ENCODE data around the gene ANKRD39.
"Not testable (repeated sequence)": the region's sequence is repeated elsewhere in the genome, so short reads cannot be mapped to it uniquely, and the experiment has no call there.

Gene ANKRD39

GRCh38 chr2:96857667-96858372 lies at the start of gene ANKRD39:
ANKRD39 (minus strand) TSS chr2:96858016; CDS start chr2:96857987, 29 bp downstream.
- DNase-seq (ENCODE audit: low spot score) = peak; percentile 98

GRCh38 chr2:96906729-96907114 lies 48.9 kb upstream of the ANKRD39 start:
- no peak for DNase-seq (ENCODE audit: low spot score)

DNA sequence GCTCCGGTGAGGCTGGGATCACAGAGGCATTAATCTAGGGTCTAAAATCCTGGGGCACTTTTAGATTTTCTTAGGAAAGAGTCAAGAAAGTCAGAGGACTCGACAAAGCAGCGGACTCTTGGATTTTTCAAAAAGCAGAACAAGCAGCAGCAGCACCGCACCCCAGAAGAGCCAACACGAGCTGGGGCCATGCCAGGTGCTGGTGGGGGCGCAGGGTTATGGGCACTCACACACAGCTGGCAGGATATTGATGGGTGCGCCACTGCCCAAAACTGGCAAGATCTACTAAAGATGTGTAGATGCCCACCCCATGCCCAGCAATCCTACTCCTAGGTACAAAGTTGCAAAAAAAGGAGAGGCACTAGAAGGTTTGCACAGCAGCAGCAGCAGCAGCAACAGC lies 46.0 kb upstream of the ANKRD39 start:
- no peak for DNase-seq (ENCODE audit: low spot score)

GRCh38 chr2:96903318-96903717 lies 45.5 kb upstream of the ANKRD39 start:
- no peak for DNase-seq (ENCODE audit: low spot score)

DNA sequence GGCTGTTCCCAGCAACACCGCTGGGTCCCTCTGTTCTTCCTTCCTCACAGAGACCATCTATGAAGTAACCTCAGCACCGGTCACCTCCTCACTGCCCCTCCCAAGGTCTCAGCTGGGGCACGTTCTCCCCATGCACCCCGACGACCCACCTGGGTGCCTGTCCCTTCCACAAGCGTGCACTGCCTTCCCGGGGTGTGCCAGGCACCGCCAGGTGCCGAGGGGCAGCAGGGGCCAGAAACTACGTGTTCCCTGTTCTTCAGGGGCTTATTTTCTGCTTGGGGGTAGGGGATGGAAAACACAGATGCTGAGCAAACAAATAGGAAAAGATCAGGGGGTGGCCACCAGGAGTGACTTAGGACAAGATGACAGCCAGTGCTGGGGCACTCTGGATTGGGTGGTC lies 42.4 kb upstream of the ANKRD39 start:
- DNase-seq (ENCODE audit: low spot score) = no peak

DNA sequence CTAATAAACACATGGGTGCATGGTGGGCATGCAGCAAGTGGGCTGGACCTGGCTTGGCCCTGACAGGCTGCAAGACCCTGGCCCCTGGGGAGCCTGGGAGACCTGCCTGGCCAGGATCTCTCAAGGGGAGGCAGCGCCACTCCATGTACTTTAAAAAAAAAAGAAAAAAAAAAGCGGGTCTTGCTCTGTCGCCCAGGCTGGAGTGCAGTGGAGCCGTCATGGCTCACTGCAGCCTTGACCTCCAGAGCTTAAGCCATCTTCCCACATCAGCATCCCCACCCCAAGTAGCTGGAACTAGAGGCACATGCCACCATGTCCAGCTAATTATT lies 41.6 kb upstream of the ANKRD39 start:
- DNase-seq (ENCODE audit: low spot score) = no peak

GRCh38 chr2:96898641-96899412 lies 41.0 kb upstream of the ANKRD39 start:
- DNase-seq (ENCODE audit: low spot score) = no peak

DNA sequence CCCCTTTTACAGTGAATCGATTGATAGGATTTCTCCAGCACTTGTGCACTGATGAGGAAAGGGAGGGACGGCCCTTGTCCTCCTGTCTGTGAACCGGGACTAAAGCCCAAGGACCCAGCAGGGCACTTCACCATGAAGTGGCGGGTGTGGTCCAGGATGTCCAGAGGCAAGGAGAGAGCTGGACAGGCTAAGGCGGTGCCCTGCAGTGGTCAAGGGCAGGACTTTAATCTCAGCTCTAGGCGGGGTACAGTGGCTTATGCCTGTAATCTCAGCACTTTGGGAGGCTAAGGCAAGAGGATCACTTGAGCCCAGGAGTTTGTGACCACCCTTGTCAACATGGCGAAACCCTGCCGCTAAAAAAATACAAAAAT lies 40.3 kb upstream of the ANKRD39 start:
- DNase-seq (ENCODE audit: low spot score) = no peak

GRCh38 chr2:96897491-96898134 lies 39.8 kb upstream of the ANKRD39 start:
- DNase-seq (ENCODE audit: low spot score) = no peak

- DNase-seq (ENCODE audit: low spot score) = peak; percentile 77
Measured at GRCh38 chr2:96895746-96896651, 38.2 kb upstream of the ANKRD39 start.

- DNase-seq (ENCODE audit: low spot score) = no peak
Measured at GRCh38 chr2:96895032-96895745, 37.4 kb upstream of the ANKRD39 start.

DNA sequence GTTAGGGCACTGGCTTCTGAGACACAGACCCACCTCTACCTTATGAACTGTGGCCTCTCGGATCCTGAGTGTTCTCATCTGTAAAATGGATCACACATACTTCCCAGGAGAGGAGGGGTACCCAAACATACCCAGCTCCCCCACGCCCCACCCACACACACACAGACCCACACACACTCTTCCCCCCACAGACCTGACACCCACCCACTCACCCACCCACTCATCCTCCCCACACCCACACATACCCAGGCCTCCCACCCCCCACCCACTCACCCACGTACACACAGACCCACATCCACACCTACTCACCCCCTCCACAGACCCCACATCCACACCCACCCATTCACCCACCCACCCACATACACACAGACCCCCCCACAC lies 36.3 kb upstream of the ANKRD39 start:
- DNase-seq (ENCODE audit: low spot score) = no peak

DNA sequence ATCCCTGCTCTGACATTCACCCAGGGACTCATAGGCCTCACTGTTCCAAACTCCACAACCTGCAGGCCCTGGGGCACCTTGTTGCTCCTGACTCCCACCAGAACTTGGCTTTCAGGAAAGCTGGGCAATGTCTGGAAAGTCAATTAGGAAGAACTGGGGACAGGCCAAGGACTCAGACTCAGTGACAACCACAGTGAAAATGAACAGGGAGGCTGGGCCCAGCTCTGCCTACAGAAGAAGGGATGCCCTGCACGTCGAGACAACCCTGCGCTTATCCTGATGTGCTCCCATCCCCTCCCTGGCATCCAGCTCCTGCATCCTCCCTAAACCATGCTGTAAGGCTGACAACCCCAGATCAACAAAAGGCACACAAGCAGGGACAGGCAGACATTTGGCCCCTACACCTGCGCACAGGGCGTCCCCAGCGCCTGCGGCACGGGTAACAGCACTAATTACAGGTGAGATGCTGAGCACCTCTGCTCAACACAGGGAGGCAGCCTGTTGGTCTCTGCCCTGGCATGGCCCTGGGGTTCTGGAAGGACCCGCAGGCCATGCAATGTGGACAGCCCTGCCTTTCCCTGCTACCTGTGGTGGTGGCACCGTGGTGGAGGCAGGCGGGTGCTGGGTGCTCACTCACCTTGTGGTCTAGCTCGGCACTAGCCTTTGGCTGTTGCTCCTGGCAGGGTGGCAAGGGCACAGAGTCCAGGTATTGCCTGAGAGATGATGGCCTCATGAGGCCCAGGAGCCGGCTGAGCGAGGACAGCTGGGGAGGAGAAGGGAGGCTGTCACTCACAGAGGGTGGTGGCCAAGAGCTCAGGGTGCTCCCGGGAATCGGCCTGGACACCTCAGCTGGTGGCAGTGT lies 35.7 kb upstream of the ANKRD39 start:
- DNase-seq (ENCODE audit: low spot score) = no peak

DNA sequence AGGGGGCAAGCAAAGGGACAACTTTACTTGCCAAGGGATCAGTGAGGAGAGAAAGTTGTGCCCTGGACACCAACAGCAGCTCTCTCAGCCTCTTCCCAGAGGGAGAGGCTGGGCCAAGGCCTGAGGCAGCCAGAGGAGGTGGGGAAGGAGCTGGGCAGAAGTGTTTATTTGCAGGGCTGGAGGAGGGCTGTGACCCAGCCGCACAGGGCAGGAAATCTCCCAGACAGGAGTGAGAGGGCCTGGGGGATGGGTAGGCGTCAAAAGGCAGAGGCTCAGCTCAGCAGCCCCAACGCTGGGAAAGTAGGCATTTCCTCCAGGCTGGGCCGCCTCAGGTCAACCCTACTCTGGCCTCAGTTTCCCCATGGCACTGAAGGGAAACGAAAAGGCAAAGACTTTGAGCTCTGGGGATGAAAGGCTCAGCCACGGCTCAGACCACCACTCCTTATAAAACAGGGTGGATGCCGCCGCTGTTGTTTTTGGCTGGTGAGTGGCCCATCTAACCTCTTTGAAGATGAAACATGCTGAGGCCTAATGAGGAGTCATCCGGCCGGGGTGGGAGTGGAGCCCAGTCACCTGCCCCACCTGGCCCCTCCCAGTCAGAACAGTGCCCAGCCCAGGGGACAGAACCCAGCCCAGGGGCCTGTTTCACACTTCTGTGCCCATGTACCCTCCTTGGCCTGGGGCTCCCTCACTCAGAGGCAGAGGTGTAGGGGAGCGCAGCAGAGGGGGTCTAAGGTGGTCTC lies 33.9 kb upstream of the ANKRD39 start:
- DNase-seq (ENCODE audit: low spot score) = no peak

- DNase-seq (ENCODE audit: low spot score) = no peak
Measured at GRCh38 chr2:96890726-96891385, 33.0 kb upstream of the ANKRD39 start.

GRCh38 chr2:96890252-96890651 lies 32.4 kb upstream of the ANKRD39 start:
- DNase-seq (ENCODE audit: low spot score) = no peak

- DNase-seq (ENCODE audit: low spot score) = not testable (repeated sequence)
Measured at GRCh38 chr2:96889502-96889901, 31.7 kb upstream of the ANKRD39 start.

- no peak for DNase-seq (ENCODE audit: low spot score)
Measured at GRCh38 chr2:96888072-96889011, 30.5 kb upstream of the ANKRD39 start.

All from SW480 (cell line).